Heart right ventricle (tissue), 16 donors: ENCODE data around the gene HIKESHI. TPM values are rescaled to one million over a fixed set of nuclear protein-coding genes. Genes with fewer than 3 reads are reported as not detected.

Experiments used
- ATAC-seq, 8 donors: fragments of 200-7000 bp; cut with Tn5 transposase; one replicate each; pipeline ENCODE4 v1.9.1; 2020; ENCODE audit warnings: mild to moderate bottlenecking in 8 of 8, moderate library complexity in 8 of 8, moderate number of reproducible peaks in 1 of 8
- DNase-seq, 2 donors: peaks; one replicate each; pipeline ENCODE4 v3.0.0-alpha.2; 2020
- H3K27ac ChIP-seq, 10 donors: fragments of 200-600 bp; sonication (generic) in 2 of 10; one replicate each; pipeline versions ENCODE4 v1.5.0 to v1.8.0; 2020 to 2022; ENCODE audit warnings: mild to moderate bottlenecking in 3 of 10
- H3K27me3 ChIP-seq, 7 donors: fragments of 200-600 bp; one replicate each; pipeline ENCODE4 v1.8.0; 2021 to 2022; ENCODE audit warnings: mild to moderate bottlenecking in 2 of 7
- H3K36me3 ChIP-seq, 9 donors: fragments of 200-600 bp; sonication (generic) in 1 of 9; one replicate each; pipeline versions ENCODE4 v1.5.0 to v1.8.0; 2020 to 2022; ENCODE audit warnings: mild to moderate bottlenecking in 2 of 9
- H3K4me1 ChIP-seq, 9 donors: fragments of 200-600 bp; sonication (generic) in 1 of 9; one replicate each; pipeline versions ENCODE4 v1.5.0 to v1.8.0; 2020 to 2022; ENCODE audit warnings: mild to moderate bottlenecking in 4 of 9
- H3K4me3 ChIP-seq, 10 donors: fragments of 200-600 bp; sonication (generic) in 2 of 10; one replicate each; pipeline versions ENCODE4 v1.5.0 to v1.8.0; 2020 to 2022; ENCODE audit warnings: mild to moderate bottlenecking in 7 of 10, moderate library complexity in 2 of 10
- H3K9me3 ChIP-seq, 11 donors: fragments of 200-600 bp in 10 of 11; sonication (generic) in 2 of 11; one replicate each; pipeline versions ENCODE4 v1.5.0 to v1.8.0; 2013 to 2022; ENCODE audit warnings: mild to moderate bottlenecking in 2 of 11, control low read depth in 1 of 11, moderate library complexity in 1 of 11
- CTCF ChIP-seq, 9 donors: fragments of 200-600 bp; sonication (generic) in 2 of 9; IDR thresholded peaks; one replicate each; pipeline versions ENCODE4 v1.5.0 to v1.8.0; 2021 to 2022; ENCODE audit warnings: antibody characterized with exemption in 9 of 9, mild to moderate bottlenecking in 5 of 9, moderate library complexity in 1 of 9
- WGBS, 2 donors: extraction: QIAGEN DNeasy Blood & Tissue Kit; methylation state at CpG; one replicate each; pipeline ENCODE4 v1.1.7; 2013; ENCODE audit warnings: inconsistent platforms in 1 of 2; 5-methylcytosine and 5-hydroxymethylcytosine counted together
- intact Hi-C, 10 donors: fragments of 100-400 bp; cut with DNase I; formaldehyde crosslinking; loops; one replicate each; pipeline versions ENCODE4 v1.11.1 to v1.14.2; 2022
- polyA plus RNA-seq, 2 donors: library from polyadenylated mRNA; stranded (reverse); fragments of 200-250 nt; gene quantifications; one replicate each; pipeline ENCODE4 v1.2.3, GENCODE V29; 2013
- total RNA-seq, 10 donors: library from RNA; stranded (reverse); fragmentation: NEBNext Ultra II Directional in 3 of 10; extraction: Animal tissue kit (Norgen Biotek cat#: 25700) in 3 of 10; gene quantifications; one replicate each; pipeline versions ENCODE4 v1.2.1 to v1.2.4, GENCODE V29; 2021 to 2023
- donor health status: Arrhythmogenic right ventricular cardiomyopathy.
- donor health status: ischemic (EF 13 %, LVEDD 7.1; RV severe dilation, severe dysfunction).
- donor health status: healthy with polysubstance abuse.
- donor health status: DM: no; HTN: yes; CAD: no.
- donor health status: DM: no; HTN: no; CAD: no.
- donor health status: ischemic (EF 25% LVEDD 6.9; RV normal size, moderate dysfunction).
- donor health status: ischemic (EF 25% LVEDD 5.7; RV mildly dilated, moderate dysfunction).
- donor health status: healthy.
- donor health status: DM: yes; HTN: yes; CAD: no.
- donor health status: Ischemic cardiomyopathy.
- donor health status: ischemic (EF 35%, LVEDD 5.7; RV mildly dilated, moderate dysfunction).
- donor health status: nonischemic (EF 11% LVEDD 7.7; RV severe dilation, severe dysfunction).
- donor health status: DM: yes; HTN: yes; CAD: no.
- donor health status: PGD.
- donor health status: ischemic (EF 29% LVEDD 5.4; RV normal size, mild dysfunction).
- donor health status: nonischemic (EF 23%, LVEDD 6.1; RV moderate dilation, normal function).

HIKESHI gene
- total and polyA plus RNA-seq, 12 donors = 42.5 to 78.7 (median 47.1) TPM

- no peaks in the 10 kb centered on the region for H3K27me3 ChIP-seq
- peak in 5 of 9 donors; percentile 14 to 31 (median 23) for TF ChIP-seq CTCF (IDR thresholded peaks at IDR 0.05)
- H3K36me3 ChIP-seq = no peaks in the 10 kb centered on the region
- peaks cover 0 to 11% (median 0%) of the 10 kb centered on the region in 11 donors for H3K9me3 ChIP-seq
- H3K4me1 ChIP-seq = no peaks in the 10 kb centered on the region
- H3K4me3 ChIP-seq = no peak overlapping the region
- DNase-seq (no peak), ATAC-seq (no peak)
- intact Hi-C loops = no loop called here
- H3K27ac ChIP-seq = no peak overlapping the region
- 62 to 71% methylated on average over 2 of the region's 2 CpGs for WGBS, 2 donors
Measured at GRCh38 chr11:86360775-86361395, 58.8 kb downstream of the HIKESHI start.

GRCh38 chr11:86363424-86363823, 61.4 kb downstream of the HIKESHI start:
- Histone ChIP-seq H3K4me3 (no peak overlapping the region), H3K27me3 (no peaks in the 10 kb centered on the region), H3K9me3 (peaks cover 0 to 11% (median 0%) of the 10 kb centered on the region in 11 donors), H3K36me3 (no peaks in the 10 kb centered on the region), H3K4me1 (no peaks in the 10 kb centered on the region), H3K27ac (no peak overlapping the region)
- intact Hi-C loops = no loop called here
- ATAC-seq = no peak
- DNase-seq = no peak
- 95 to 100% methylated on average over 1 of the region's 1 CpG for WGBS, 2 donors
- no peak for TF ChIP-seq CTCF (IDR thresholded peaks at IDR 0.05)

- 93 to 98% methylated on average over 2 of the region's 2 CpGs for WGBS, 2 donors
- H3K4me1 ChIP-seq = no peaks in the 10 kb centered on the region
- no peak for TF ChIP-seq CTCF (IDR thresholded peaks at IDR 0.05)
- H3K36me3 ChIP-seq = no peaks in the 10 kb centered on the region
- H3K27me3 ChIP-seq = no peaks in the 10 kb centered on the region
- intact Hi-C loops = no loop called here
- H3K27ac ChIP-seq = no peak overlapping the region
- DNase-seq (no peak), ATAC-seq (no peak)
- peaks cover 0 to 11% (median 0%) of the 10 kb centered on the region in 11 donors for H3K9me3 ChIP-seq
- H3K4me3 ChIP-seq = no peak overlapping the region
Measured at GRCh38 chr11:86365546-86365945, 63.5 kb downstream of the HIKESHI start.

GRCh38 chr11:86369668-86370067, 67.6 kb downstream of the HIKESHI start:
- Histone ChIP-seq H3K9me3 (no peaks in the 10 kb centered on the region), H3K36me3 (no peaks in the 10 kb centered on the region), H3K27ac (no peak overlapping the region), H3K4me3 (no peak overlapping the region), H3K4me1 (peaks cover 0 to 6% (median 0%) of the 10 kb centered on the region in 9 donors), H3K27me3 (no peaks in the 10 kb centered on the region)
- intact Hi-C loops = no loop called here
- WGBS, 2 donors = 95 to 96% methylated on average over 7 of the region's 7 CpGs
- no peak for TF ChIP-seq CTCF (IDR thresholded peaks at IDR 0.05)
- DNase-seq (no peak), ATAC-seq (no peak)
